Left renal cortex interstitium (tissue), 4 donors: ENCODE measurements around the gene MT1X. TPM values are rescaled to one million over a fixed set of nuclear protein-coding genes. Genes with fewer than 3 reads are reported as not detected.

ENCODE experiments used
- DNase-seq, 4 donors: peaks; one replicate each; pipeline ENCODE4 v3.0.0-alpha.2; 2013; ENCODE audit warnings: low read depth in 4 of 4, low spot score in 2 of 4, missing footprints in 1 of 4
- polyA plus RNA-seq, 4 donors: library from polyadenylated mRNA; unstranded; fragments of 120-200 nt; gene quantifications; one replicate each; pipeline ENCODE4 v1.2.1, GENCODE V29; 2013; ENCODE audit not compliant: insufficient read length in 4 of 4

MT1X gene
- polyA plus RNA-seq, 4 donors, result 19.3 to 46.9 (median 35.9) TPM

DNA sequence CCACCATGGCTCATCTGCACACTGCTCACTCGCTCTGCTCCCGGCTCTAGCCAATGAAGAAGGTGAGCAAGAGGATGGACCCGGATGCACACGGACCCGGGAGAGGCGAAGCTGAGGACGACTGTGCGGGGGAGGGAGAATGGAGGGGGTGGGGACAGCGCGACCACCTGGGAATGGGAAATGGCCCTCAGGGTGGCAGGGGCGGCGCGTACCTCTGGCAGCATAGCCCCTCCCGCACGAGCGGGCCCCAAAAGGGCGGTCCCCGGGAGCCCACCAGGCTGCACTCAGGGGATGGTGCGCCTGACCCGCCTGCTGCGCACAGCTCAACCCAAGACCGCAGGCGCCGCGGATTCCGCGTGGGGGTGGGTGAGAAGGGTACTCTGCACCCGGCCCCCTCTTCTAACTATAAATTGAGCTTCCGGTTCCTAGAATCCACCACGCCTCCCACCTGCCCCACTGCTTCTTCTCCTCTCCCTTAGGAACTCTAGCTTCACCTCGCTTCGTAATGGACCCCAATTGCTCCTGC lies 6.5 kb upstream of the MT1X start:
- DNase-seq, result no peak

DNA sequence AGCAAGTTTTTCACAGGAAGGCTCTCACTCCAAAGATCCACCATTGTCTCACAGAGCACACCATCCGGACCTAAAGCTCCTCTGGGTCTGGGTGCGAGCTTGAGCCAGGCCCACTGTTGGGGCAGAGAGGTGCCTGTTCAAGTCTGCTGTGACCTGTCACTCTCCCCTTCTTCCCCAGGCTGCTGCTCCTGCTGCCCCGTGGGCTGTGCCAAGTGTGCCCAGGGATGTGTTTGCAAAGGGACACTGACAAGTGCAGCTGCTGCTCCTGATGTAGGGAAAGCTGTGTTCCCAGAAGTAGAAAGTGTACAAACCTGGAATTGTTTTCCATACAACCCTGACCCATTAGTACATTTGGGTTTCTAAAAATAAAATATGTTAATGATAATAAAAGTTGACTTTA lies 4.8 kb upstream of the MT1X start:
- no peak for DNase-seq

DNA sequence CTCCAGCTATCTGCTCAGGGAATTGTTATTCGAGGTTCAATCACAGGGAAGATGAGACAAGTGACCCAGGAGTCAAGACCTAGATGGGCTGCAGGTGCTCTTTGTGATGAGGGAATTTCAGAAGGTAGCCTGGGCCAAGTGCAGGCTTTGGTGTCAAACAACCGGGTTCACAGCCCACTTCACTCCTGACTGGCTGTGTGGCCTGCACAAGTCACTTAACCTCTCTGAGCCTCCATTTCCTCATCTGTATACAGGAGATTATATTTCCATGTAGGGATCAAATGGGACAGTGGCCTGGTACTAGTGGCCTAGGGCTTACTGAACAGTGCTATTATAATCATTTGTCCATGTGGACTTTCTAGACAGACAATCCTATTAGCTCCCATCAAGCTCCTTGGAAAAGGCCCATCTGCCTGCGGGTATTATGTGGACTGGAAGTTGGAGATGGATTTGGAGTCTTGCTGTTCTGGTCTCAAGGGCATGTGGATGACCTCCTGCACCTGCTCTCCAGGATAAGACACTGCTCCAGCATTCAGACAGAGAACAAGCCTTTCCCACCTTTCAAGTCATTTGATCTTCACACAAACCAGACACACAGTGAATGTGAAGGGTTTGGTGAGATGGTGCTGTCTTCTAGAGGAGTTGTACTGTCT lies 3.1 kb upstream of the MT1X start:
- DNase-seq, result no peak

DNA sequence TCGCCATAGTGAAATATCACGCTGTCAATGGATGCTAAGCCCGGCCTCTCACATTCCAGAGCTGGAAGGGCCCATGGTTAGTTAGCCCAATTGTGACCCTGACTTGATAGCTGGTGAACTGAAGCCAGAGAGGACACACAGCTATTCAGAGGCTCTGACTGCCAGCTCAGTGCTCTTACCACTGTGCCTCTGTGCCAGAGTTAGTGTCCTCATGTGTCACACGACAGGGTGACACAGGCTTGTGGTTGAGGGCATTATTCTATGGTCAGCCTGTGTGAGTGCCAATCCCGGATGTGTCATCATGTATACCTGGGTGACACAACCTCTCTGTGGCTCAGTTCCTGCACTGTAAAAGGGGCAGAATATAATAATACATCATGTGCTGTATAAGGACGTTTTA lies 2.5 kb upstream of the MT1X start:
- no peak for DNase-seq

DNA sequence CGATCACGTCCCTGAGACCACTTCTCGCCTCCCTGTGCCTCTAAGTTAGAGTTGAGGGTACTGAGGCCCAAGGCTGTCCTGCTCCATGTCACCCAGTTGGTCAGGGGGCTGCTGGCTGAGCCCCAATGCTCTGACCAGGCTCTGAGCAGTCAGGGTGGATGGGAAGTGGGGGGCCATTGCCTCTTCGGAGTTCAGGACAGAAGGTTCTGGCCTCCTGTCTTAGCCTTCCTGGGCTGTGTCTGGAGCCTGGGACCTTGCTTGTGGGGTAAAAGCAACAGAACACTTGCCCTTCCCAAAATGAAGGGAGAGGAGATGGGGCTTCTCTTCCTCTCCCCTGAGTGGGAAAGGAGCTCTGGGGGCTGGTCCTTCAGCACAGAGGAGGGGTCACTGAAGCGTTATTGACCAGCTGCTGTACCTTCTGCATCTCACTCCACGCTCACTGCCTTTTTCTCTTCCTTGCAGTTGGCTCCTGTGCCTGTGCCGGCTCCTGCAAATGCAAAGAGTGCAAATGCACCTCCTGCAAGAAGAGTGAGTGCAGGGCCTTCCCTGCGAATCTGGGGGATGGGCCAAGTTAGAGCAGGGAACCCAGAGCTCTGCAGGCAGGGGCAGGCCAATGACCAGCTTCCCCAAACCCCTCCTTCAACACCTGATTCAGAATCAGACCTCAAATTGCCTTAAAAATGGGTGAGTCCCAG lies 580 bp downstream of the MT1X start:
- DNase-seq, result no peak

DNA sequence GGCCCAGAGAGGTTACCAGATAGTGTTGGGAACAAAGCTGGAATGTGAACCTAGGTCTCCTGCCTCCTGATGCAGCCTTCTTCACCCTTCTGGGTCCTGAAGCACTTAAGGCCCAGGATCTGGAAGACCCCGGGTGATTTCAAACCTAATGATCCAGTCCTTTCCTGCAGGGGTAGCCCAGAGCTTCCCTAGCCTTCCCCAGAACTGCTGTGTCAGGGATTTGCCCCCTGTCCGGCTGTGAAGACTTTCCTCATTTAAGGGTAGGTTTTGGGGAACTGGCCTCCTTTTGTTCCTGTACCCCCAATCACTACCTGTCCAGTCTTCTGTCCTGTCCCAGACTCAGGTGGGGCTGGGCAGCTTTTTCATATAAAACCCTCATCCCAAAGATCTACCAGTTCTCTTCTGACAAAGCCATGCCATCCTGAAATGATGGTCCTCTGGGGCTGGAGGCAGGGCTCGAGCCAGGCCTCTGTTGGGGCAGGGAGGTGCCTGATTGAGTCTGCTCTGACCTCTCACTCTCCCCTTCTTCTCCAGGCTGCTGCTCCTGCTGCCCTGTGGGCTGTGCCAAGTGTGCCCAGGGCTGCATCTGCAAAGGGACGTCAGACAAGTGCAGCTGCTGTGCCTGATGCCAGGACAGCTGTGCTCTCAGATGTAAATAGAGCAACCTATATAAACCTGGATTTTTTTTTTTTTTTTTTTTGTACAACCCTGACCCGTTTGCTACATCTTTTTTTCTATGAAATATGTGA lies 1.3 kb downstream of the MT1X start:
- DNase-seq, result no peak

DNA sequence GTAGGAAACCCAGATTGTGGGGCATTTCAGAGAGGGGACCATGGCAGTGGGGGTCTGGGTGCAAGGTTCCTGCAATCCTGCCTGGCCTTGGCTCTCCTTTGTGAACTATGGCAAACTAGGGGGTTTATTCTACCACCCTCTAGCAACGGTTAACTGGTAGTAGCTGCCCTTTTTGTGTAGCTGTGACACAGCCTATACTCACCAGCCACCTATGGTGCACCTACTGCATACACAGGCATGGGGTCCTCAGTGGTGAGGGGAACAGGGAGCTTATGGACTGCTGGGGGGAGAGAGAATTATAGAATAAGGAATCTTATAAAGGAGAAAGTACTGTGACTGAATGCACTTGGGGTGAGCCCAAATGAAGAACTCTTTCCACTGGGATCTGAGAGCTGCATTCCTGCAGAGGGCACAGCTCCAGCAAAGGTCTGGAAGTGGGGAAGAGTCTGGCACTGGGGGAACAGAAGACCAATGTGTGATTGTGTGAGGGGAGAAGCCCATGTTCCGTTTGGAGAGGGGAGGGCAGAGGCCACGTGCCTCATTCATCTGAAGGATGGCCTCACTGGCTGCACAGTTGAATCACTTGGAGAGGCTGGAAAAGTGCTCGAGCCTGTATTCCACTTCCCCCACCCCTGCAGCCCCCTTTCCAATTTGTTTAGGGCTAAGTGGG lies 2.1 kb downstream of the MT1X start:
- DNase-seq, result no peak

DNA sequence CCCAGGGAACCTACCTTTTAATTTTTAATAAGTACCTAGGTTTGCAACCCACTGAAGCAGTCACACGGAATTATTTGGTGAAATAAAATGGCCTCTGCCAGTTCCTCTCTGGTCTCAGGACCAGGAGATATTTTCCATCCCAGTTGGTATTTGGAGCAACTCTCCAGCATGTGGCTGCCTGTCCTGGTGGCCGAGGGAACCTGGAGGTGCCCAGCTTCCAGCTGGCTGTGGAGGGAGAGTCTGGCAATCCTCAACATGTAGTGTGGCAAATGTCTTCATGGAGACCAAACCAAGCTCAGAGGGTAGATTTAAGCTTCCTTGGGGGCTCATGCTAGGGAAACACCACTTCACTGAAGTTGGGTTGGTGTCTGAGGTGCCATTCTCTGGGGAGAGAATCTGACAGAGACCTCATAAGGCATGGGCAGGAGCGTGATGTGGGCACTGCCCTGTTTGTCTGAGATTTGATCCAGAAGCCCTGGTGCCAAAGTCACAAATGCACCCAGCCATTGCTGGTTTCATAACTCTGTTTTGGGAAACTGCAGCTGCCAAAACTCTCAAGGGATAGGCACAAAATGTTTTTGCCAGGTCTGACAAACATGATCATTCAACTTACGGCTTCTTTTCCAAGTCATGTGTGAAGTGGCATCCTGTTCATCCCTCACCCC lies 2.8 kb downstream of the MT1X start:
- no peak for DNase-seq

DNA sequence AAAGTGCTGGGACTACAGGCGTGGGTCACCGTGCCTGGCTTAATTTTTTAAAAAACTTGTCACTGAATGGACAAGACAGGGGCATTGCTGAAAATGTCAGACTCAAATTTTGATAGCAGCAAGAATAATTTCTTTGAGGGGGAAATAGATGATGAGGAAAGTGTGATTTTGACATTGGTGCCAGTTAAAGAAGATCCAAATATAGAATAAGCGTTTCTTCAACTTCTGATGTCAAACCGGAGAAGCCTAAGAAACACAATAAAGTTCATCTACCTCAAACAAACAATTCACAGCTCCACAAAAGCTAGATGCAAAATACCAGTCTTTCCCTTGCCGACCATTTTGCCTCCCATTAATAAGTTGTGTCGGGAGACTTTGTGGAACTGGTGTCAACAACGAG lies 4.5 kb downstream of the MT1X start:
- no peak for DNase-seq

DNA sequence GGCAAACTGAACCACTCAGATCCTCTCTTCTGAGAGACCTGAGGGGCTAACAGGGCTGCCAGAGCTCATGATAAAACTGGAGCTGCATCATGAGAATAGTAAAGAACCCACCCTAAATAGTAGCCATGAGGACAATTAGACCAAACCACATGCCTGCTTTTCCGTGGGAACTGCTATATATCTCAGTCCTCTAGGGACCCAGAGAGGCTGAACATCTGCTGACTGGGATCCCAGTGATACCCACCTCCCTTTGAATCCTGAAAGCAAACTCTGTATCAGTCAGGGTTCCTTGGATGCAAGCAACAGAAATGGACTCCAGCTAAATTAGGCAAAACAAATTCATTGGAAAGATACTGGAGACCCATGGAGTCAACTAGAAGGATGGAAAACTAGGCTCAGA lies 6.5 kb downstream of the MT1X start:
- DNase-seq, result no peak

DNA sequence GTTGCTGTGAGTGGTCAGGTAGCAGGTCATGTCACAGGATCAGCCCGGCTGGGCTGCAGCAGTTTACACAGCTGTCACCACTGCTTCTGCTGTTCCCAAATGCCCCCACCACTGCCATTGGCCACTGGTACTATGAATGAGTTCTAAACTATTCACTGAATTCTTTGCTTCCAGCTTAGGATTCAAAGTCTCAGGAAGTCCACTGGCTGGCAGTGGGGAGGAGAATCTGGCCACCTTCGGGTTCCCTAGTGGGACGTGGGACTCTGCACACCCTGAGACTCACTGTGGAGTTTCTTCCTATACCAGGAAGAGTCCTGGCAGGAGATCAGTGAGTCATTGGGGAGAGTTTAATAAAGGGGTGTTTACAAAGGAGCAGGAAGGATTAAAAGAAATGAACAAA lies 6.9 kb downstream of the MT1X start:
- no peak for DNase-seq

DNA sequence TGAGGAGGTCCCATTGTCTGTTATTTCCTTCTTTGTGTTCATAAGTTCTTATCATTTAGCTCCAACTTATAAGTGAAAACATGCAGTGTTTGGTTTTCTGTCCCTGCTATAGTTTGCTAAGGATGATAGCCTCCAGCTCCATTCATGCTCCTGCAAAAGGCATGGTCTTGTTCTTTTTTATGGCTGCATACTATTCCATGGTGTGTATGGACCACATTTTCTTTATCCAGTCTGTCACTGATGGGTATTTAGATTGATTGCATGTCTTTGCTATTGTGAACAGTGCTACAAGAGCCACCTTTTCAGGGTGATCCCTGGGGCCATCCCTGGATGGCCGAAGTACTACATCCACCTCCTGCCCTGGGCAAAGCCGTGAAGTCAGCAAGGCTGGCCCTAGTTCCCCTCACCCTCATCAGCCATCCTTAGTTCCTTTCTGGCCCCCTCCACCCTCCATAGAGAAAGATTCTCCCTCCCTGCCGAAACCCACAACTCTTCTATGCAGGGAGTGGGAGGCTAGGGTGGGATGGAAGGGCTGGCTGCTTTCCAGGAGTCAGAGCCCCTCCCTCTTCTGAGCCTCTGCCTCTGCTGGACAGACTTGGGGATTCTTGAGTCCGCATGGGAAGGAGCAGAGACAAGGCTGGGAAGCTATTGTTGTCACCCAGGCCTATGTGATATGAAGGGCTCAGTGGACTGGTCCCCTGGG lies 8.3 kb downstream of the MT1X start:
- no peak for DNase-seq

DNA sequence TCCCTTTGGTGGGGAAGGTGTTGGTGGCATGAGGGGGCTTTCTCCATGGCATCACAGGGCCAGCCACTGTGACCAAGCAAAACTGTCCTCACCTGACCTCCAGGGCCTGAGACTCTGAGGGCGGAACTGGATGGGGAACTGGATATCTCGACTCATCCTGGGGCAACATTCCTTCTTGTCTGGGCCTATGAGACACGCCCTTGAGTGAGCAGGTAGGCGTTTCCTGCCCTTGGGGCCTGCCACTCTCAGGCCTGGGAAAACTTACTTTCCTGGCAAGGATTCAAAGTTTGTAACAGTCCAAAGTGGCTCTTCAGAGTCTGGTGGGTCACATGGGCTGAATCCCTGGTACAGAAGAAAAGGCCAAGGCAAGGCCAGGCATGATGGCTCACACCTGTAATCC lies 9.6 kb downstream of the MT1X start:
- no peak for DNase-seq

DNA sequence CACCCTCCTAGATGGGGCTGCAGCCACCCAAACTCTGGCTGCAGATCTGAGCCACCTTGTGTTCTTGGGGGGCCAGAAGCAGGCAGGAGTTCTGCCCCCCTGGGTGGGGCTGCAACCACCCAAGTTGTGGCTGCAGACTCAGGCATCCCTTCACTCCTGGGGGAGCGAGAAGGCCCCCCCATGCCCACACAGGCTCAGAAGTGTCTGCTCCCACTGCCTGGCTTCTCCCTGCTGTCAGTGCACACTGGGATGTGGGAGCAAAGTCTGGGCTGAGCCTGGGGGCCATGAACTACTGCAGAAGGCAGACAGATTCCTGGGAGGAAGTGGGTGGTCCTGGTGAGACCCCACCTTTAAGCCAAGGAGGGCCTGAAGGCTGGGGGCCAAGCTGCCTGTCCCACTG lies 13.0 kb downstream of the MT1X start:
- no peak for DNase-seq

DNA sequence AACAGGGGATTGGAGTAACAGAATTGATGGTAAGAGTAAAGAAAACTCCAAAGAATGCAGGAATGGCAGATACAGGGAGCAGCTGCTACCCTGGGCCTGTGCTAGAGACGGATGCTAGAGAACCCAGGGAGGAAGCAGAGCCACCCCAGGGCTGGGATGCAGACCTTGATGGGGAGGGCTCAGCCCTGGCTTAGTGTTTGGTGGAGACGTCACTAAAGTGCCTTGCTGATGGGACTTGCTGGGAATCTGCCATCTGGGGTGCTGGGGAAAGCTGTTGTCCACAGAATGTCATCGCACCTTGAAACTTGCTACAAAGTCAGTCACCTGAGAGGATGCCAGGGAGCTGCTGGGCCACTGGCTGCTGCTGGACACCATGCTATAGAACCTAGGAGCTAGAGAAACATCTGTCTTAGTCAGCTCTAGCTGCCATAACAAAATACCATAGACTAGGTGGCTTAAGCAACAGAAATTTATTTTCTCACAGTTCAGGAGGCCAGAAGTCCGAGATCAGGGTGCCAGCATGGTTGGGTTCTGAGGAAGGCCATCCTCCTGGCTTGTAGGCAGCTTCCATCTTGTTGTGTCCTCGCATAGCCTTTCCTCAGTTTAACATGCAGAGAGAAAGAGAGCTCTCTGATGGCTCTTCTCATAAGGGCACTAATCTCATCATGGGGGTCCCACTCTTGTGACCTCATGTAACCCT lies 15.3 kb downstream of the MT1X start:
- no peak for DNase-seq

DNA sequence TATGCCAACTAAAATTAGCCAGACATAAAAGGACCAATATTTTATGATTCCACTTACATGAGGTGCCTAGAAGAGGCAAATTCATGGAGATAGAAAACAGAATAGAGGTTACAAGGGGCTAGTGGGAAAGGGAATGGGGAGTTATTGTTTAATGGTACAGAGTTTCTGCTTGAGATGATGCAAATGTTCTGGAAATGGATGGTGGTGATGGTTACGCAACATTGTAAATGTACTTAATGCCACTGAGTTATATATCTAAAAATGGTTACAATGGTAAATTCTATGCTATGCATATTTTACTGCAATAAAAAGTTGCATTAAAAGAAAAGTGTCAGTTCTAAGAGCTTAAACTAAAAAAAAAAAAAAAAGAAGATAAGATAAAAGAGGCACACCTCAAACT lies 17.9 kb downstream of the MT1X start:
- no peak for DNase-seq

DNA sequence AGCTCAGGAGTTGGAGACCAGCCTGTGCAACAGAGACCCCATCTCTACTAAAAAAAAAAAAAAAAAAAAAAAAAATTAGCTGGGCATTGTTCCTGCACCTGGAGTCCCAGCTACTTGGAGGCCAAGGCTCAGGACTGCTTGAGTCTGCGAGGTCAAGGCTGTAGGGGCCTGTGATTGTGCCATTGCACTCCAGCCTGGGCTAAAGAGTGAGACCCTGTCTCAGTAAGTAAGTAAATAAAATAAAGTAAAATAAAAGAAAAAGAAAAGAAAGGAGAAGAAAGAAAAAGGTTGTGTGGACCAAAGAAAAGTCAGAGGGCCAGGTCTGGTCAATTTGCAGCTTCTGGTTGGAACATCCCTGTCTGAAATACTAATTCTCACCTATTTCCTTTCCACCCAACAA lies 18.4 kb downstream of the MT1X start:
- DNase-seq, result no peak

DNA sequence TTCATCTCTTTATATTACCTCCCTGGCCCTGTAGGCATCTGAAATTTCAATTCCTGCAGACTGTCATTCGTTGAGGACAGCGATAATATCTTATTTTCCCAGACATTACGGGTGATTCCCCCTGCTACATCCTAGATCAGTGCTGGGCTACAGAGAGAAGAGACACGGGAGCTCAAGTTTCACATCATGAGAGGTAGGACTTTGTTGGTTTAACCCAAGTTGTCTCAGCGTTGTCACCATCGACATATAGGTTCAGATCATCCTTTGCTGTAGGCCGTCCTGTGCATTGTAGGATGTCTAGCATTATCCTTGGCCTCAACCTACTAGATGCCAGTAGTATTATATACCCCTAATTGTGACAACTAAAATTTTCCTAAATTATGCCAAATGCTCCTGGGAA lies 19.3 kb downstream of the MT1X start:
- no peak for DNase-seq

DNA sequence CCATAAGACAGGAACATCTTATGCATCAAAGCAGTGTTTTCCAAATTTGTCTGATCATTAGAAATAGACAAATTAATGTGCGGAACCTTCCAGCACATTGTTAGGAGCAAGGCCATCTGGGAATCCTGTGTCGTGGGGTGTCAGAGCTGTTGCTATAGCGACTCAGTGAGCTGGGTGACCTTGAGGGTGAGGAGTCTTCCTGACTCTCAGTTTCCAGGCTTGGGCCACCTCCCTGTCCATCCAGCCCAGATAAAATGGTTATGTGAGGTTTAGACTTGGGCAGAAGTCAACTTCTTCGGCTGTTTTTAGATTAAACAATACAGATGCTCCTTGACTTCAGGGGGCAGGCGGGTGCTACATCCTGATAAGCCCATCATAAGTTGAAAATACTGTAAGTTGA lies 20.6 kb downstream of the MT1X start:
- no peak for DNase-seq
